ENCODE measurements around the gene FOXO3.

DNA sequence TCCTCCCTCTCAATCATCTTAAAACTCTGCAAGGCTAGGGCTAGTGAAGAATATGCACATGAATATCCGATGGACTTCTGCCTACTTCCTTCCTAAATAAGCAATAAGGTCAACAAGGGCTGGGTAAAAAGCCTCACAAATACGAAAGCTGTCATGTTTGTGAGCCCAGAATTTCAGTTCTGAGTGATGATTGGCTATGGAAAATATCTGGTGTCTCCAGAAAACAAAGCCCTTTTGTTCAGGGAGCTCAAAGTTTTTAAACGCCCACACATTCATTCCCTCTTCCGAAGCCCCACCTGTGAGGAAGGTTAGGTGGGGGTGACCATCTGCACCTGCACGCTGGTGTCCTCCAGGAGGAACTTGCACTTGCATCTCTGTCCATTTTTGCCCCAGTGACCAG, 160.6 kb downstream of the FOXO3 start:
- TF ChIP-seq, protein P1, sequence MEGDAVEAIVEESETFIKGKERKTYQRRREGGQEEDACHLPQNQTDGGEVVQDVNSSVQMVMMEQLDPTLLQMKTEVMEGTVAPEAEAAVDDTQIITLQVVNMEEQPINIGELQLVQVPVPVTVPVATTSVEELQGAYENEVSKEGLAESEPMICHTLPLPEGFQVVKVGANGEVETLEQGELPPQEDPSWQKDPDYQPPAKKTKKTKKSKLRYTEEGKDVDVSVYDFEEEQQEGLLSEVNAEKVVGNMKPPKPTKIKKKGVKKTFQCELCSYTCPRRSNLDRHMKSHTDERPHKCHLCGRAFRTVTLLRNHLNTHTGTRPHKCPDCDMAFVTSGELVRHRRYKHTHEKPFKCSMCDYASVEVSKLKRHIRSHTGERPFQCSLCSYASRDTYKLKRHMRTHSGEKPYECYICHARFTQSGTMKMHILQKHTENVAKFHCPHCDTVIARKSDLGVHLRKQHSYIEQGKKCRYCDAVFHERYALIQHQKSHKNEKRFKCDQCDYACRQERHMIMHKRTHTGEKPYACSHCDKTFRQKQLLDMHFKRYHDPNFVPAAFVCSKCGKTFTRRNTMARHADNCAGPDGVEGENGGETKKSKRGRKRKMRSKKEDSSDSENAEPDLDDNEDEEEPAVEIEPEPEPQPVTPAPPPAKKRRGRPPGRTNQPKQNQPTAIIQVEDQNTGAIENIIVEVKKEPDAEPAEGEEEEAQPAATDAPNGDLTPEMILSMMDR (IDR thresholded peaks at IDR 0.05) = no peak
- no peak for TF ChIP-seq POLR2A (IDR thresholded peaks at IDR 0.05)
